ENCODE measurements around the gene VAT1.
"Not testable (repeated sequence)": the region's sequence is repeated elsewhere in the genome, so short reads cannot be mapped to it uniquely, and the experiment has no call there.

VAT1 gene

GRCh38 chr17:43021741-43022512, at the start of gene VAT1:
TSS of gene VAT1 (minus strand) at chr17:43022385. CDS start at chr17:43022322, 63 bp downstream.
- peak; percentile 34 to 62 for DNase-seq (ENCODE audit: low read depth in 1 of 2, low spot score in 1 of 2)

DNA sequence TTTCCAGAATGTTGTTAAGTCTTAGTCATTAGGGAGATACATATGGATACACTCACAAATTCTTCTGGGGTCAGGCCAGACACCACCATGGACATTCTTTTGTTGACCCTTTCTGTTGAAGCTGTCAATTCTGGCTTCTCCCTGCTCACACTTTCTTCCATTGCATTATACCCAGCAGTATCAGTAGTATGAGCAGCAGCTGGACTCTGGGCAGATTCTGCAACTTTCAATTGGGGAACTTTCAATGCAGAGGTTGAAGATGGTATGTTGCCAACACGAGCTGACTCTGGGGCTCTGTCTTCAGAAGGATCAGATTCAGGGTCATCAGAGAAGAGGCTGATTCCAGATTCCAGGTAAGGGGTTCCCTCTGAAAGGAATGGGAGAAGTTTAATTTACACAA, 48.7 kb upstream of the VAT1 start:
- DNase-seq (ENCODE audit: low read depth in 1 of 2, low spot score in 1 of 2): no peak

DNA sequence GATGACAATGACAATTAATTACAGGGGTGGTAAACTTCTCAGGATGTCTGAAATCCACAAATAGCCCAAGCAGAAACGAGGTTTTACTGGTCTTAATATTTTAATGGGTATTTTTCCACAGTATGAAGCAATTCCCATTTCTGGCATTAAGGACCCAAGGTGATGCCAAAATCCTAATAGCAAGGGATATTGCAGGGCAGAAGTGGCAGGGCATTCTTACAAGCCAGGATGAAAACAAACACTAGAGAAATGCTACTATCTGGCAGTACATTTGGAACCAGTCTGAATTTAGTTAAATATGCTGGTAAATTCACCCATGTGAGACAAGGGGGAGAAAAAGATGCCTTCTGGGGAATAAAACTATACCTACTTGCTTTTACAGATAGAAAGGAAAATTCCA, 48.1 kb upstream of the VAT1 start:
- DNase-seq (ENCODE audit: low read depth in 1 of 2, low spot score in 1 of 2): no peak

DNA sequence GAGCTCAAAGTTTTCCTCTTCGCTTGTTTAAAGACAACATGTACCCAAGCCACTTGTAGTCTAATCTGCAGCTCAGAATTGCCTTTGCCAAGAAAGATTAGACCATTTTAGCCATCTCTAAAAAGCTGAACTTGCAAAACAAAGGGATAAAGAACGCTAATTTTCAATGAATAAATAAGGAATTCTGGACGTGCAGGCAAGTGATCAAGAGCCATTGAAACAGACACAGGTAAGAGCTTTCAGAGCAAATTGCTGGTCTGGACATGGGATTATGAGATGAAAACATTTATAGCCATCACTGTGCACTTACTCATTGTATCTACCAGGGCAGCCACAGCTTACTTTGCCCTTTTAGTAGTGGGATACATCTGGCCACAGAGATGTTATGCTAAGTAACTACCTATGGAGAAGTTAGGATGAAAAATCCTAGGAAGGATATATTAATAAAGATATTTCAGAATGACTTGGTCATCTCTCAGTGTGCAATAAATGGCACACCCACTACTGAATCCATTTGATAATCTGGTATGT, 47.2 kb upstream of the VAT1 start:
- DNase-seq (ENCODE audit: low read depth in 1 of 2, low spot score in 1 of 2): no peak

DNA sequence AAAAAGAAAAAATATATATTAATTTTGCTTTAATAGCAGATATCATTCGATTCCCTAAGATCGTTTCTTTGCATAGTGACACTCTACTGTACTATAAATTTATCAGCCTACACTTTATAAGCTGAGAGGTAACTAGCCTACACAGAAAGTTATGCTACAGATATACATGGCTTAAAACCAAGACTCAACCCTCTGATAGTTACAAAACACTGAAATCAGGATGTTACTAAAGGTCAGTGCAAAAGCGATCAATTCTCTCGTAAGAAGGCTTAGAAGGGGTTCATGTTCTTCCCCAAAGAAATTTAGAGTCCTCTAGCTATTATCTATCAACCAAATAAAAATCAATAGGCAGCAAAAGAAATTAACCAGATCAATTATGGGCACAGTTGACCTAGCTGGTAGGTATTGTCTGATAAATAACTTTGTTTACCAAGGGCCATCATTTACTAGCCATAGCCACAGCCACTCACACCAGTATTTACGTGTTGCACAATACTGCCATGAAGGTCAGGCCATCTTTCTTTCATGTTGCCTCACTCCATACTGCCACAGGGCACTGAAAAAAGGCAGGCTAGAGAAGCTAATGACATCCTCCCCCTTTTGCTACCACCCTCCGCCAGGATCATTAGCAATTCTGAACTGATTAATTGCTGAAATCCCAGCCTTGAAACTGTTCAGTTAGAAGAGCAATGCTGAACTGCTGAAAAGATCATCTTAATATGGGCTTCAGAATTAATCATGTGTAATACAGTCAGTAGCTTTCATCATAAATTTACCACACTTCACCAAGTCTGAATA, 46.6 kb upstream of the VAT1 start:
- no peak for DNase-seq (ENCODE audit: low read depth in 1 of 2, low spot score in 1 of 2)

GRCh38 chr17:43062984-43063638, 40.9 kb upstream of the VAT1 start:
- no peak for DNase-seq (ENCODE audit: low read depth in 1 of 2, low spot score in 1 of 2)

DNA sequence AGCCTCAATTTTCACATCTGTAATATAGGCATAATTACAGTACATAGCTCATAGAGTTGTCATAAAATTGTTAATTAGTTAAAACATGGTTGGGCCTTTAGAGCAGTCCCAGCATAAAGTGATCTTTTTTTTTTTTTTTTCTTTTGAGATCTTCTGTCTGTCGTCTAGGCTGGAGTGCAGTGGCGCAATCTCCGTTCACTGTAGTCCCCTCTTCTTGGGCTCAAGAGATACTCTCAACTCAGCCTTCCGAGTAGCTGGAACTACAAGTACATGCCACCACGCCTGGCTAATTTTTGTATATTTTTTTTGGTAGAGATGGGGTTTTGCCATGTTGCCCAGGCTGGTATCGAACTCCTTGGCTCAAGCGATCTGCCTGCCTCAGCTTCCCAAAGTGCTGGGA, 33.9 kb upstream of the VAT1 start:
- DNase-seq (ENCODE audit: low read depth in 1 of 2, low spot score in 1 of 2): no peak

DNA sequence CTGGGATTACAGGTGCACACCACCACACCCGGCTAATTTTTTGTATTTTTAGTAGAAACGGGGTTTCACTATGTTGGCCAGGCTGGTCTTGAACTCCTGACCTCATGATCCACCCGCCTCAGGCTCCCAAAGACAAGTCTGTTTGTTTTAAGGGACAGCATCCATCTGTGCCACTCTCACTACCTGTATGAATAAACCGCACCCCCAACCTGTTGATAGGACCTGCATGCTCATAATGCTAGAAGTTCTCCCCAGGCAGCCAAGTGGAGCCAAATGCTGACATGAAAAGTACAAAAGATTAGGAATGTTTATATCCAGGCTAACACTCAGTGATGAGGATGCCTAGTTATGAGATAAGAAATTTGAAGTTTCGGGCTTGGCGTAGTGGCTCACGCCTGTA, 30.8 kb upstream of the VAT1 start:
- not testable (repeated sequence) for DNase-seq (ENCODE audit: low read depth in 1 of 2, low spot score in 1 of 2)

- no peak for DNase-seq (ENCODE audit: low read depth in 1 of 2, low spot score in 1 of 2)
These were observed 29.8 kb upstream of the VAT1 start for GRCh38 chr17:43051969-43052368.

- DNase-seq (ENCODE audit: low read depth in 1 of 2, low spot score in 1 of 2): no peak
These were observed 21.8 kb upstream of the VAT1 start for GRCh38 chr17:43044024-43044423.

DNA sequence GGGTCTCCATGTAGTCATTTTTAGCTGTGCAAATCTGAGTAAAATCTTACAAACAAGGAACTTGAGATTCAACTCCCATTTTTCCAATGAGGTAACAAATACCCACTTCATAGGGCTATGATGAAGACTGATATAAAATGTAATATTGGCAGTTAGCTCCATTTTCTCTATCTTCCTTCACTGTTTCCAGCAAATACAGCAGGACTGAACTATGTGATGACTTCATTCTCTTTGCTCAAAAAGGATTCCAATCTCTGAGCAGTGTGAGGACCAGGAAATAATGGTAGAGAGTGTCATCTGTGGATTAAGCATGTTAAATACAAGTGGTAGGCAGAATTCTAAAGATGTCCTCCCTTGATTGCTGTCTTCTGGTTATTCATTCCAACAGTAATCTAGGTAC, 21.1 kb upstream of the VAT1 start:
- no peak for DNase-seq (ENCODE audit: low read depth in 1 of 2, low spot score in 1 of 2)

- DNase-seq (ENCODE audit: low read depth in 1 of 2, low spot score in 1 of 2): no peak
These were observed 19.9 kb upstream of the VAT1 start for GRCh38 chr17:43042025-43042628.

GRCh38 chr17:43040655-43041054, 18.5 kb upstream of the VAT1 start:
- no peak for DNase-seq (ENCODE audit: low read depth in 1 of 2, low spot score in 1 of 2)

GRCh38 chr17:43039646-43040045, 17.5 kb upstream of the VAT1 start:
- no peak for DNase-seq (ENCODE audit: low read depth in 1 of 2, low spot score in 1 of 2)

GRCh38 chr17:43034894-43035293, 12.7 kb upstream of the VAT1 start:
- DNase-seq (ENCODE audit: low read depth in 1 of 2, low spot score in 1 of 2): no peak

GRCh38 chr17:43033948-43034881, 12.0 kb upstream of the VAT1 start:
- no peak for DNase-seq (ENCODE audit: low read depth in 1 of 2, low spot score in 1 of 2)

DNA sequence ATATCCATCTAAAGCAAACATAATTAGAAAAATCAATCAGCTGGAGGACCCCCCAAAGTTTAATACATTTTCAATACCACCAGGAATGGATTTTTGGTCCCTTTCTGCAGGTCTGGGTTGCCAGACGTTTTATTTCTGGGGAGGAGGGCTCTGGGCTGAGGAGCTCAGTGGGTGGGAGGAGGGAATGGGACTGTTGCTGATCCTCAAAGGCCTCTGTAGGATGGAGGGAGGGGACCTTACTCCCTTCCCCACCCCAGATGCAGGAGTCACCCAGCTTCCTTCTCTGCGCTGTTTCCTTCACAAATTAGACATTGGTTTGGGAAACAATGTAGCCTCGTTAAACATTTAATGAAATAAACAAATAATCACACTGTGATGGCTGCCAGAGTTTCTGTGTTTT, 9.5 kb upstream of the VAT1 start:
- no peak for DNase-seq (ENCODE audit: low read depth in 1 of 2, low spot score in 1 of 2)

GRCh38 chr17:43030137-43030767, 8.1 kb upstream of the VAT1 start:
- no peak for DNase-seq (ENCODE audit: low read depth in 1 of 2, low spot score in 1 of 2)

DNA sequence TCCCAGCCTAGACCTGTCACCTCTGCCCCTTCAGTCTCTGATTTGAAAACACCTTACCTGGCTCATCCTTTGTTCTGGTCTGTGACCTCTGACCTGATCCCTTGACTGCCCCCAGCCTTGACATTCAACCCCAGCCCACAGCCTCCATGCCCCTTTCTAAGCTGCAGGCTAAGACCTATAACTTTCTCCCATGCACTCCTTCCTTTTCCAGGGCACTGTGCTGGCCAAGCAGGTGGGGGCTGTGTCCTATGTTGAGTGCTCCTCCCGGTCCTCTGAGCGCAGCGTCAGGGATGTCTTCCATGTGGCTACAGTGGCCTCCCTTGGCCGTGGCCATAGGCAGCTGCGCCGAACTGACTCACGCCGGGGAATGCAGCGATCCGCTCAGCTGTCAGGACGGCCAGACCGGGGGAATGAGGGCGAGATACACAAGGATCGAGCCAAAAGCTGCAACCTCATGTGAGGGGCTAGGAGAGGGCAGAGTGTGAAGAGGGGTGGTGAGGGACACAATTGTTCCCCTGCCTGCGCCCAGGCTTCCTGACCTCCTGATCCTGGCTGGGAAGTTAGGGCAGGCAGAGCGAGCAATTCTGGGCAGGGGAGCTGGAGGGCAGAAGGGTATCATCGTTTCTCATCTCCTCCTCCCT, 6.2 kb upstream of the VAT1 start:
- DNase-seq (ENCODE audit: low read depth in 1 of 2, low spot score in 1 of 2): no peak

Data from stimulated activated CD4-positive, alpha-beta T cell treated with anti-CD3 and anti-CD28 coated beads, Interleukin-15, amount 100 ng/mL, for 1 hour (primary cell).